K562 (cell line): ENCODE measurements around the gene MYOZ1. TPM values are rescaled to one million over a fixed set of nuclear protein-coding genes. Genes with fewer than 3 reads are reported as not detected.
A peak's percentile ranks its signal among the peaks of the same experiment; 100 is the strongest.

Experiments
- BCOR ChIP-seq: fragments of 450-650 bp; IDR thresholded peaks from 2 replicates; pipeline ENCODE4 v1.6.1; 2016
- DDX20 ChIP-seq: fragments of 450-650 bp; IDR thresholded peaks from 2 replicates; pipeline ENCODE4 v1.6.1; 2016; ENCODE audit warnings: missing genetic modification characterization, low read depth, mild to moderate bottlenecking, missing compliant biosample characterization, moderate library complexity
- L3MBTL2 ChIP-seq: fragments of 450-650 bp; IDR thresholded peaks from 2 replicates; pipeline ENCODE4 v1.6.1; 2016; ENCODE audit warnings: mild to moderate bottlenecking, moderate library complexity
- MAFF ChIP-seq: IDR thresholded peaks from 2 replicates; pipeline ENCODE4 v1.6.1; 2012; ENCODE audit warnings: low read length, improper control_type of control experiment
- OTX1 ChIP-seq: fragments of 450-650 bp; formaldehyde crosslinking; IDR thresholded peaks from 2 replicates; pipeline ENCODE4 v1.4.0; 2022; ENCODE audit warnings: mild to moderate bottlenecking
- SMAD4 ChIP-seq: fragments of 250-450 bp; sonication (Bioruptor Pico); conservative IDR thresholded peaks from 2 replicates; pipeline ENCODE4 v1.8.0; 2021; ENCODE audit warnings: inconsistent platforms, mild to moderate bottlenecking, moderate library complexity
- ZNF165 ChIP-seq: fragments of 250-450 bp; sonication (Bioruptor Pico); IDR thresholded peaks from 2 replicates; pipeline ENCODE4 v1.4.0; 2020; ENCODE audit warnings: borderline replicate concordance
- ZNF253 ChIP-seq: fragments of 250-450 bp; sonication (Bioruptor Pico); conservative IDR thresholded peaks from 2 replicates; pipeline ENCODE4 v1.6.1; 2021; ENCODE audit warnings: mild to moderate bottlenecking
- polyA plus RNA-seq, 8 experiments: library from polyadenylated mRNA; depleted of rRNA in 4 of 8; stranded (reverse) in 5 of 8; unstranded in 3 of 8; fragments of >200 nt; fragmentation: Nextera tagmentation in 2 of 8; fragmentation: Illumina TruSeq in 1 of 8; extraction: Ambion mirVana in 2 of 8; extraction: Trizol in 1 of 8; gene quantifications; 2 replicates each; pipeline versions ENCODE4 v1.2.1 to v1.2.3, GENCODE V29; 2011 to 2014; ENCODE audit warnings: inconsistent platforms in 1 of 8, missing spikeins in 1 of 8
- total RNA-seq, 7 experiments: library from RNA; depleted of rRNA in 6 of 7; stranded (reverse); fragments of >200 nt in 6 of 7; fragmentation: Illumina TruSeq in 2 of 7; extraction: Trizol in 2 of 7; gene quantifications; 2 replicates each; pipeline versions ENCODE4 v1.2.1 to v1.2.3, GENCODE V29; 2011 to 2021; ENCODE audit warnings: low replicate concordance in 1 of 7
- TF ChIP-seq, protein P1 (sequence below): fragments of 450-650 bp; IDR thresholded peaks from 2 replicates; pipeline ENCODE4 v1.6.1; 2016; ENCODE audit warnings: mild to moderate bottlenecking, moderate library complexity
- TF ChIP-seq, protein P2 (sequence below): fragments of 250-450 bp; sonication (Bioruptor Pico); IDR thresholded peaks from 2 replicates; pipeline ENCODE4 v1.8.0; 2021; ENCODE audit warnings: moderate library complexity, mild to moderate bottlenecking, inconsistent platforms
- TF ChIP-seq, protein P3 (sequence below): sonication (generic); formaldehyde crosslinking; IDR thresholded peaks from 2 replicates; pipeline ENCODE4 v1.8.0; 2023; ENCODE audit warnings: missing genetic modification reagents, mild to moderate bottlenecking, borderline replicate concordance

MYOZ1 gene
- total and polyA plus RNA-seq, 9 of the 15 experiments (the other 6 are each of a cell fraction or from before 2014, with no cell fraction given): 0.03 to 0.18 (median 0.07) TPM; not detected in 5

DNA sequence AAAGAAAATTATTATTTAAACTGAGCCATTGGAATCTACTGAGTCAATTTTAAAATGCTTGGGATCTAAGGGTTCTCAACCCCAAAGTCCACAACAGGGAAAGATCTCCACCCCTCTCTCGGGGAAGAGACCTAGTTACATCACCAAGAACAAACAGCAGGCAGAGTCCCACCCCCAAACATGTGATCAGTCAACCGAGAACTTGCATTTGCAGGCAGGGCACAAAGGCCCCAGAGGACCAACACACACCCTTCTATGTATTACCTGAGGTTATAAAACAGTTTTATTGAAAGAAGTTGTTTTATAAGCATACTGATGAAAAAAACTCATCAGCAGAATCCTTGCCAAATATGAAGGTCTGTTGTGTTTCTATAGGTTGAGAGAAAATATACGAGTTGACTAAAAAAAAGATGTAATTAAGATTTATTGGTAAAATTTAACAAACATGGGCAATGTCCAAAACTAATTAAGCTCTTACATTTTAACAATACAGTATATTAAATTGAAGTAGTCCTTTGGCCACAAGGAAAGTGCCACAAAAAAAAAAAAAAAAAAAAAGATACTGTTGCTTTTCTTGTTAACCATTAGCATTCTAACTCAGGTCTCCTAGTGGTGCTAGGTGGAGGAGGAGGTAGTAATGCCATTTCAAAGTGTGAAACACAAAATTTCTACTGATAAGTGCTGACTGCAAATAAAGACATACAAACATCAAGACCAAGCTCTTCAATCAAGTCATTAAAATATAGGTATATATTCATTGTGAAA lies 49.2 kb downstream of the MYOZ1 start (continued):
- TF ChIP-seq, protein P1, sequence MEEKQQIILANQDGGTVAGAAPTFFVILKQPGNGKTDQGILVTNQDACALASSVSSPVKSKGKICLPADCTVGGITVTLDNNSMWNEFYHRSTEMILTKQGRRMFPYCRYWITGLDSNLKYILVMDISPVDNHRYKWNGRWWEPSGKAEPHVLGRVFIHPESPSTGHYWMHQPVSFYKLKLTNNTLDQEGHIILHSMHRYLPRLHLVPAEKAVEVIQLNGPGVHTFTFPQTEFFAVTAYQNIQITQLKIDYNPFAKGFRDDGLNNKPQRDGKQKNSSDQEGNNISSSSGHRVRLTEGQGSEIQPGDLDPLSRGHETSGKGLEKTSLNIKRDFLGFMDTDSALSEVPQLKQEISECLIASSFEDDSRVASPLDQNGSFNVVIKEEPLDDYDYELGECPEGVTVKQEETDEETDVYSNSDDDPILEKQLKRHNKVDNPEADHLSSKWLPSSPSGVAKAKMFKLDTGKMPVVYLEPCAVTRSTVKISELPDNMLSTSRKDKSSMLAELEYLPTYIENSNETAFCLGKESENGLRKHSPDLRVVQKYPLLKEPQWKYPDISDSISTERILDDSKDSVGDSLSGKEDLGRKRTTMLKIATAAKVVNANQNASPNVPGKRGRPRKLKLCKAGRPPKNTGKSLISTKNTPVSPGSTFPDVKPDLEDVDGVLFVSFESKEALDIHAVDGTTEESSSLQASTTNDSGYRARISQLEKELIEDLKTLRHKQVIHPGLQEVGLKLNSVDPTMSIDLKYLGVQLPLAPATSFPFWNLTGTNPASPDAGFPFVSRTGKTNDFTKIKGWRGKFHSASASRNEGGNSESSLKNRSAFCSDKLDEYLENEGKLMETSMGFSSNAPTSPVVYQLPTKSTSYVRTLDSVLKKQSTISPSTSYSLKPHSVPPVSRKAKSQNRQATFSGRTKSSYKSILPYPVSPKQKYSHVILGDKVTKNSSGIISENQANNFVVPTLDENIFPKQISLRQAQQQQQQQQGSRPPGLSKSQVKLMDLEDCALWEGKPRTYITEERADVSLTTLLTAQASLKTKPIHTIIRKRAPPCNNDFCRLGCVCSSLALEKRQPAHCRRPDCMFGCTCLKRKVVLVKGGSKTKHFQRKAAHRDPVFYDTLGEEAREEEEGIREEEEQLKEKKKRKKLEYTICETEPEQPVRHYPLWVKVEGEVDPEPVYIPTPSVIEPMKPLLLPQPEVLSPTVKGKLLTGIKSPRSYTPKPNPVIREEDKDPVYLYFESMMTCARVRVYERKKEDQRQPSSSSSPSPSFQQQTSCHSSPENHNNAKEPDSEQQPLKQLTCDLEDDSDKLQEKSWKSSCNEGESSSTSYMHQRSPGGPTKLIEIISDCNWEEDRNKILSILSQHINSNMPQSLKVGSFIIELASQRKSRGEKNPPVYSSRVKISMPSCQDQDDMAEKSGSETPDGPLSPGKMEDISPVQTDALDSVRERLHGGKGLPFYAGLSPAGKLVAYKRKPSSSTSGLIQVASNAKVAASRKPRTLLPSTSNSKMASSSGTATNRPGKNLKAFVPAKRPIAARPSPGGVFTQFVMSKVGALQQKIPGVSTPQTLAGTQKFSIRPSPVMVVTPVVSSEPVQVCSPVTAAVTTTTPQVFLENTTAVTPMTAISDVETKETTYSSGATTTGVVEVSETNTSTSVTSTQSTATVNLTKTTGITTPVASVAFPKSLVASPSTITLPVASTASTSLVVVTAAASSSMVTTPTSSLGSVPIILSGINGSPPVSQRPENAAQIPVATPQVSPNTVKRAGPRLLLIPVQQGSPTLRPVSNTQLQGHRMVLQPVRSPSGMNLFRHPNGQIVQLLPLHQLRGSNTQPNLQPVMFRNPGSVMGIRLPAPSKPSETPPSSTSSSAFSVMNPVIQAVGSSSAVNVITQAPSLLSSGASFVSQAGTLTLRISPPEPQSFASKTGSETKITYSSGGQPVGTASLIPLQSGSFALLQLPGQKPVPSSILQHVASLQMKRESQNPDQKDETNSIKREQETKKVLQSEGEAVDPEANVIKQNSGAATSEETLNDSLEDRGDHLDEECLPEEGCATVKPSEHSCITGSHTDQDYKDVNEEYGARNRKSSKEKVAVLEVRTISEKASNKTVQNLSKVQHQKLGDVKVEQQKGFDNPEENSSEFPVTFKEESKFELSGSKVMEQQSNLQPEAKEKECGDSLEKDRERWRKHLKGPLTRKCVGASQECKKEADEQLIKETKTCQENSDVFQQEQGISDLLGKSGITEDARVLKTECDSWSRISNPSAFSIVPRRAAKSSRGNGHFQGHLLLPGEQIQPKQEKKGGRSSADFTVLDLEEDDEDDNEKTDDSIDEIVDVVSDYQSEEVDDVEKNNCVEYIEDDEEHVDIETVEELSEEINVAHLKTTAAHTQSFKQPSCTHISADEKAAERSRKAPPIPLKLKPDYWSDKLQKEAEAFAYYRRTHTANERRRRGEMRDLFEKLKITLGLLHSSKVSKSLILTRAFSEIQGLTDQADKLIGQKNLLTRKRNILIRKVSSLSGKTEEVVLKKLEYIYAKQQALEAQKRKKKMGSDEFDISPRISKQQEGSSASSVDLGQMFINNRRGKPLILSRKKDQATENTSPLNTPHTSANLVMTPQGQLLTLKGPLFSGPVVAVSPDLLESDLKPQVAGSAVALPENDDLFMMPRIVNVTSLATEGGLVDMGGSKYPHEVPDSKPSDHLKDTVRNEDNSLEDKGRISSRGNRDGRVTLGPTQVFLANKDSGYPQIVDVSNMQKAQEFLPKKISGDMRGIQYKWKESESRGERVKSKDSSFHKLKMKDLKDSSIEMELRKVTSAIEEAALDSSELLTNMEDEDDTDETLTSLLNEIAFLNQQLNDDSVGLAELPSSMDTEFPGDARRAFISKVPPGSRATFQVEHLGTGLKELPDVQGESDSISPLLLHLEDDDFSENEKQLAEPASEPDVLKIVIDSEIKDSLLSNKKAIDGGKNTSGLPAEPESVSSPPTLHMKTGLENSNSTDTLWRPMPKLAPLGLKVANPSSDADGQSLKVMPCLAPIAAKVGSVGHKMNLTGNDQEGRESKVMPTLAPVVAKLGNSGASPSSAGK: 0 out of 2 replicates have a peak, but pooled peaks have one; percentile 48
- TF ChIP-seq, protein P2, sequence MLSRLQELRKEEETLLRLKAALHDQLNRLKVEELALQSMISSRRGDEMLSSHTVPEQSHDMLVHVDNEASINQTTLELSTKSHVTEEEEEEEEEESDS (CRISPR knock-in tag): no peak
- TF ChIP-seq ZNF253 (no peak), MAFF (no peak), OTX1 (CRISPR knock-in tag) (no peak), BCOR (no peak), SMAD4 (CRISPR knock-in tag) (no peak), DDX20 (tag) (no peak), L3MBTL2 (peak; percentile 60; the same call in 1 of the 2 replicates), ZNF165 (CRISPR knock-in tag) (no peak)
- TF ChIP-seq, protein P3, sequence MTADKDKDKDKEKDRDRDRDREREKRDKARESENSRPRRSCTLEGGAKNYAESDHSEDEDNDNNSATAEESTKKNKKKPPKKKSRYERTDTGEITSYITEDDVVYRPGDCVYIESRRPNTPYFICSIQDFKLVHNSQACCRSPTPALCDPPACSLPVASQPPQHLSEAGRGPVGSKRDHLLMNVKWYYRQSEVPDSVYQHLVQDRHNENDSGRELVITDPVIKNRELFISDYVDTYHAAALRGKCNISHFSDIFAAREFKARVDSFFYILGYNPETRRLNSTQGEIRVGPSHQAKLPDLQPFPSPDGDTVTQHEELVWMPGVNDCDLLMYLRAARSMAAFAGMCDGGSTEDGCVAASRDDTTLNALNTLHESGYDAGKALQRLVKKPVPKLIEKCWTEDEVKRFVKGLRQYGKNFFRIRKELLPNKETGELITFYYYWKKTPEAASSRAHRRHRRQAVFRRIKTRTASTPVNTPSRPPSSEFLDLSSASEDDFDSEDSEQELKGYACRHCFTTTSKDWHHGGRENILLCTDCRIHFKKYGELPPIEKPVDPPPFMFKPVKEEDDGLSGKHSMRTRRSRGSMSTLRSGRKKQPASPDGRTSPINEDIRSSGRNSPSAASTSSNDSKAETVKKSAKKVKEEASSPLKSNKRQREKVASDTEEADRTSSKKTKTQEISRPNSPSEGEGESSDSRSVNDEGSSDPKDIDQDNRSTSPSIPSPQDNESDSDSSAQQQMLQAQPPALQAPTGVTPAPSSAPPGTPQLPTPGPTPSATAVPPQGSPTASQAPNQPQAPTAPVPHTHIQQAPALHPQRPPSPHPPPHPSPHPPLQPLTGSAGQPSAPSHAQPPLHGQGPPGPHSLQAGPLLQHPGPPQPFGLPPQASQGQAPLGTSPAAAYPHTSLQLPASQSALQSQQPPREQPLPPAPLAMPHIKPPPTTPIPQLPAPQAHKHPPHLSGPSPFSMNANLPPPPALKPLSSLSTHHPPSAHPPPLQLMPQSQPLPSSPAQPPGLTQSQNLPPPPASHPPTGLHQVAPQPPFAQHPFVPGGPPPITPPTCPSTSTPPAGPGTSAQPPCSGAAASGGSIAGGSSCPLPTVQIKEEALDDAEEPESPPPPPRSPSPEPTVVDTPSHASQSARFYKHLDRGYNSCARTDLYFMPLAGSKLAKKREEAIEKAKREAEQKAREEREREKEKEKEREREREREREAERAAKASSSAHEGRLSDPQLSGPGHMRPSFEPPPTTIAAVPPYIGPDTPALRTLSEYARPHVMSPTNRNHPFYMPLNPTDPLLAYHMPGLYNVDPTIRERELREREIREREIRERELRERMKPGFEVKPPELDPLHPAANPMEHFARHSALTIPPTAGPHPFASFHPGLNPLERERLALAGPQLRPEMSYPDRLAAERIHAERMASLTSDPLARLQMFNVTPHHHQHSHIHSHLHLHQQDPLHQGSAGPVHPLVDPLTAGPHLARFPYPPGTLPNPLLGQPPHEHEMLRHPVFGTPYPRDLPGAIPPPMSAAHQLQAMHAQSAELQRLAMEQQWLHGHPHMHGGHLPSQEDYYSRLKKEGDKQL: no peak
